GM13977 (cell line): ENCODE data around the gene STARD7.
"Not testable (repeated sequence)": the region's sequence is repeated elsewhere in the genome, so short reads cannot be mapped to it uniquely, and the experiment has no call there.

Experiments used
- DNase-seq: peaks from one replicate; pipeline ENCODE4 v3.0.0; 2012; ENCODE audit warnings: low spot score
- CTCF ChIP-seq: IDR thresholded peaks from 2 replicates; pipeline ENCODE4 v1.5.1; 2012; ENCODE audit warnings: mild to moderate bottlenecking, control low read depth; ENCODE audit not compliant: insufficient read depth; ENCODE audit errors: extremely low read depth, missing control alignments
- in situ Hi-C: fragments of 300-500 bp; cut with MboI; formaldehyde crosslinking; loops from one replicate; pipeline ENCODE4 v1.12.0; 2022; ENCODE audit warnings: low sequenced_read_pairs, low pct_unique_long_range_greater_than_20kb, mixed read lengths, inconsistent platforms; ENCODE audit not compliant: unreplicated experiment

STARD7 gene

GRCh38 chr2:96238266-96238665 is 29.6 kb upstream of the STARD7 start:
- no peak for DNase-seq
- in situ Hi-C loops, result no loop called here
- no peak for TF ChIP-seq CTCF

DNA sequence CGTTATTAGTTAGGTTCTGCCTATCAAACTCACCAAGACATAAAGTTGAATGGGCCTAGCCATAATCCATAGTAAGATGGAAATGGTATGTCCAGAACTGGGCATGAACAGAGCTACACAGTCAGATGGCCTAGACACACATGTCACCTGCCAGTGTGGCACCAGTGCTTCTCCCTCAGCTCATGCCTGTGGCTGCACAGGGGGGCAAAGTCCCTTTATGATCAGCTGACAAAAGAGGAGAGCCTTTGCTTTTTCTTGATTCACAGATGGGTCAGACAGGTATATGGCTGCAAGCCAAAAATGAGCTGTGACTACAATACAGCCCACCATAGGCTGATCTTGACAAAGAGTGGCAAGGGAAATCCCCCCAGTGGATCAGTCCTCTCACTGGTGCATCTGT is 28.3 kb upstream of the STARD7 start:
- DNase-seq, result no peak
- TF ChIP-seq CTCF, result no peak
- in situ Hi-C loops, result no loop called here

DNA sequence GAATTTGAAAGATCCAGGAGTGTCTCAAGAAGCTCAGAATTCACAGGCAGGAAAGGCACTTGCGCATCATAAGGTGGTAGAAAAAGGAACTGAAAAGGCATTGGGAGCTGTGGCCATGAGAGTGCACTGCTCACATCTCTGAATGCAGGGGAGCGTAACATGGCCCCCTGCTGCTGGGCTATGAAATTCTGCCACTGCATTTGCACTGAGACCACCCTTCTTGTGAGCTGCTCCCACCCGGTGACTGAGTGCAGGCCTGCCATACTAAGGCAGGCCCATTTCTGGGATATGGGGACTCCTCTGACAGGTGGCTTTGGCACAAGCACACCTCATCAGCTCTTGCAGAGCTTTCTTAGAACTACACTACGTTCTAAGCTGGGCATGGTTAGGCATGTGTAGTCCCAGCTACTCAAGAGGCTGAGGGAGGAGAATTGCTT is 25.3 kb upstream of the STARD7 start:
- in situ Hi-C loops, result no loop called here
- DNase-seq, result peak; percentile 47
- TF ChIP-seq CTCF, result peak; percentile 47

- DNase-seq, result no peak
- no peak for TF ChIP-seq CTCF
- in situ Hi-C loops, result no loop called here
Observed at GRCh38 chr2:96233436-96233835, 24.8 kb upstream of the STARD7 start.

- no peak for DNase-seq
- no peak for TF ChIP-seq CTCF
- in situ Hi-C loops, result no loop called here
Observed at GRCh38 chr2:96231316-96231715, 22.7 kb upstream of the STARD7 start.

- no peak for TF ChIP-seq CTCF
- peak; percentile 38 for DNase-seq
- in situ Hi-C loops, result no loop called here
Observed at GRCh38 chr2:96225016-96225533, 16.4 kb upstream of the STARD7 start.

- DNase-seq, in situ Hi-C loops: not testable (repeated sequence)
Observed at GRCh38 chr2:96221106-96221505, 12.5 kb upstream of the STARD7 start.

DNA sequence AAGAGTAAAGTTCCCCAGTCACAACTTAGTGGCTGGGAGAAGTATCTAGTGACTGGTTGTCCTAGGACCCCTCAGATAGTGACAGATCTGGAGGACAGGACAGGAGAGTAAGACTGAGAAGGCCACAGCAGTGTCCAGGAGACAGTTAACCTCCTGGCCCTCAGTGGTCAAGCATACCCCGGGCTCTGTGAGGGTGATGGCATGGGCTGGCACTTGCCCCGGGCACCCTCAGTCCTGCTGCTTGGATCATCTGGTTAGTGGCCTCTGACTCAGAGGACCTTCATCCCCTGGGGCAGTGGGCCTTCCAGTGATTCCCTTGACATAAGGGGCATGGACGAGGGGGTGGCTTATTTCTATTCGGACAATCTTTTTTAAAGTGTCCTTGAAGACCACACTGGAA is 11.3 kb upstream of the STARD7 start:
- DNase-seq, in situ Hi-C loops: not testable (repeated sequence)
